Subcutaneous abdominal adipose tissue (tissue), 5 donors: Measurements from ENCODE around the gene CSTPP1.

ENCODE experiments used
- H3K27ac ChIP-seq: one replicate; pipeline ENCODE4 v1.7.0; 2013; ENCODE audit warnings: low read depth, mild to moderate bottlenecking, inconsistent platforms, low read length, moderate library complexity
- H3K27me3 ChIP-seq, 5 donors: one replicate each; pipeline ENCODE4 v1.7.0; 2013; ENCODE audit warnings: low read length in 5 of 5, inconsistent platforms in 1 of 5; ENCODE audit not compliant: control insufficient read depth in 5 of 5, insufficient read depth in 4 of 5
- H3K36me3 ChIP-seq, 5 donors: one replicate each; pipeline ENCODE4 v1.7.0; 2013; ENCODE audit warnings: low read length in 5 of 5; ENCODE audit not compliant: control insufficient read depth in 5 of 5, insufficient read depth in 5 of 5
- H3K4me1 ChIP-seq, 5 donors: one replicate each; pipeline ENCODE4 v1.7.0; 2013; ENCODE audit warnings: low read length in 5 of 5, mild to moderate bottlenecking in 3 of 5, moderate library complexity in 1 of 5; ENCODE audit not compliant: control insufficient read depth in 5 of 5, insufficient read depth in 5 of 5
- H3K4me3 ChIP-seq, 5 donors: one replicate each; pipeline ENCODE4 v1.7.0; 2013; ENCODE audit warnings: low read length in 5 of 5, low read depth in 1 of 5
- H3K9ac ChIP-seq, 5 donors: one replicate each; pipeline ENCODE4 v1.7.0; 2013; ENCODE audit warnings: low read length in 5 of 5, mild to moderate bottlenecking in 4 of 5, moderate library complexity in 3 of 5
- H3K9me3 ChIP-seq, 5 donors: one replicate each; pipeline ENCODE4 v1.7.0; 2013; ENCODE audit warnings: low read length in 5 of 5; ENCODE audit not compliant: control insufficient read depth in 5 of 5
- donor health status: healthy.
- donor health status: healthy.
- donor health status: healthy.
- donor health status: healthy.
- donor health status: healthy.

CSTPP1 gene

GRCh38 chr11:47166368-47166767, 229.8 kb downstream of the CSTPP1 start:
- no peak overlapping the region for H3K4me3 ChIP-seq
- peaks cover 0 to 7% (median 2%) of the 10 kb centered on the region in 5 donors for H3K4me1 ChIP-seq
- no peaks in the 10 kb centered on the region for H3K9me3 ChIP-seq
- no peaks in the 10 kb centered on the region for H3K27me3 ChIP-seq
- H3K36me3 ChIP-seq: peaks cover 4 to 82% (median 76%) of the 10 kb centered on the region in 5 donors
- H3K27ac ChIP-seq: no peak overlapping the region
- no peak overlapping the region for H3K9ac ChIP-seq

- Histone ChIP-seq H3K9ac (no peak overlapping the region), H3K4me3 (no peak overlapping the region), H3K27ac (no peak overlapping the region), H3K9me3 (no peaks in the 10 kb centered on the region), H3K4me1 (peaks cover 5 to 26% (median 23%) of the 10 kb centered on the region in 5 donors), H3K36me3 (peaks cover 7 to 87% (median 77%) of the 10 kb centered on the region in 5 donors), H3K27me3 (no peaks in the 10 kb centered on the region)
Observed at GRCh38 chr11:47171061-47171838, 234.7 kb downstream of the CSTPP1 start.

DNA sequence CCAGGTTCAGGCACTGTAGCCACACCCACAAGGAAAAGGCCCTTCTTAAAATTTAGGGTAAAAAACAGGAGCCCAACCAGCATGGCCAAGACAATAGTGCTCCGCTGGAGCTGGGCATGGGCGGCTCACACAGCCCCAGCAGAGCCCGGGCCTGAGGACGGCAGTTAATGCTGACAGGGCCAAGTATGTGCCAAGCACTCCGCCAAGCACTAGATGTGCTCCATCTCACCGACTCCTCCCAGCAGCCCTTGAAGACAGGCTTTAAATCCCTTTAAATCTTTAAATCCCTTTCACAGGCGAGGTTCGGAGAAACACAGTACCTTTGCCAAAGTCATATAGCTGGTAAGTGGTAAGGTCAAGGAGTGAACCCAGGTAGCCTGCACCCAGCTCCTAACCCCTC, 235.3 kb downstream of the CSTPP1 start:
- Histone ChIP-seq H3K4me1 (peaks cover 5 to 27% (median 24%) of the 10 kb centered on the region in 5 donors), H3K9me3 (no peaks in the 10 kb centered on the region), H3K4me3 (no peak overlapping the region), H3K27ac (no peak overlapping the region), H3K9ac (no peak overlapping the region), H3K36me3 (peaks cover 7 to 81% (median 71%) of the 10 kb centered on the region in 5 donors), H3K27me3 (no peaks in the 10 kb centered on the region)

DNA sequence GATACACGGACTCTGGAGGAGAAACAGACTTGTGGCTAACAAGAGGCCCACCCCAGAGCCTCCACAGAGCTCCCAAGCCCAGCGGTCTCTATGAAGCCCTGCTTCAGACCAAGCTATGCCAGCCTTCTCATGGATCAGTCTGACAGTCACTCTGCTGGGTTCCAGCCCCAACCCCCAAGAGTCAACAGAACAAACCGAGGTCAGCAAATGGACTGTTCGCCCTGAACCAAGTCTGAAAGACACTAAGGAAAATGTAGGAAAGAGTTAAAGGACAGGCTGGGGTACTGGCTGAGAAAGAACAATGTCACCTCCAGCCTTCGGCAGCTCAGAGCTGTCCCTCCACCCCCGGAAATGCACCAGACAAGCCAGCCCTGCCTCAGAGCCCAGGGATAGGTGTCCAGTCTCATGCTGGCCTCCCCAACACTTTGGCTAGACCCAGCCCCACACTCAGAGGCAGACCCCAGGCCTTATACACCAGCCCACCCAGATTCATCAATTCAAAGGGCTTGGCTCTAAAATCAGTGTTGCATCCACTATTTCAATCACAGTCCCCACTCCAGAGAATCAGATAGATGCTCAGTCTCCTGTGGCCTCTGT, 236.3 kb downstream of the CSTPP1 start:
- Histone ChIP-seq H3K36me3 (peaks cover 7 to 72% (median 61%) of the 10 kb centered on the region in 5 donors), H3K9me3 (no peaks in the 10 kb centered on the region), H3K9ac (no peak overlapping the region), H3K4me1 (peaks cover 9 to 36% (median 31%) of the 10 kb centered on the region in 5 donors), H3K27me3 (no peaks in the 10 kb centered on the region), H3K27ac (no peak overlapping the region), H3K4me3 (no peak overlapping the region)

- H3K9ac ChIP-seq: peak overlapping the region; percentile 94 to 100 (median 99)
- no peaks in the 10 kb centered on the region for H3K9me3 ChIP-seq
- H3K4me1 ChIP-seq: peaks cover 11 to 41% (median 39%) of the 10 kb centered on the region in 5 donors
Observed at GRCh38 chr11:47175746-47176327, 239.3 kb downstream of the CSTPP1 start.

DNA sequence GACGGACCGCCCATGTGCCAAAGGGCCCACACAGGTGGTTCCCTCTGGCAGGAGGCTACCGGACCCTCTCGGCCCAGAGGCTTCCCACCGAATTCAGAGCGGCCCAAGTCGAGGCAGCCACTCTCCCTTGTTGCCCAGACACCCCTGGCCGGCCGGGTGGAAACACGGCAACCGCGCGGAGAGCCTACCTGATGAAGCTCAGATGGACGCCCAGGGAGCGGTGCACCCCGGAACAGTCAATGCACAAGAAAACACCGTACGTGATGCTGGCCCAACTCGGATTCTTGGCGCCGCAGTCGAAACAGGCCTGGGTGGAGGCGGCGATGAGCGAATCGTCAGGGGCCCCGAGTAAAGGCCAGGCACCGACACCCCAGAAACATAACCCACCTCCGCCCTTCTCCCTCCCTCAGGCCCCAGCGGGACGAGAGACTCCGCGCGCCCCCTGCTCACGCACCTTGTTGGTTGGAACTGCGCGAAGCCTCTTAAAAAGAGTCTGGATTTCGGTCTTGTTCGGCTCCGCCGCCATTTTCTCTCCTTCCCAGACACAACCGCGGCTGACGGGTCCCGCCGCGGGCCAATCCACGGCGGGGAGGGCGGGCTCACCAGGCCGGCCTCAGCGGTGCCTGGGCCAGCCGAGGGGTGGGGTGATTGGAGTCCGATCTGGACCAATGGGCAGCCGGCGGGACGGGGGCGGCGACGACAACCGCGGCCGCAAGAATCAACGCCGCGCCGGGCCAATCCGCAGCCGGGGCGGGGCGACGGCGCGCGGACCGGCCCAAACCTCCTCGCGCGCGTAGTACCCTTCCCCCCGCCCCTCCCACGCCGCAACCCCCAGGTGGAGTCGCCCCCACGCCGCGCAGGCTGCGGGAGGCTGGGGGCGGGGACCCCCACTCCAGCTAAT, 240.0 kb downstream of the CSTPP1 start, which contains the start of gene ARFGAP2:
ARFGAP2 (minus strand) TSS at position 552 of the 901 bp plus-strand sequence; CDS start at position 526, 26 bp downstream.
- Histone ChIP-seq H3K36me3 (peaks cover 3 to 37% (median 30%) of the 10 kb centered on the region in 5 donors), H3K9ac (peak within 1 kb of the TSS; percentile 94 to 100 (median 99)), H3K4me3 (peak within 1 kb of the TSS; percentile 87 to 98 (median 97)), H3K4me1 (peaks cover 11 to 41% (median 39%) of the 10 kb centered on the region in 5 donors), H3K27me3 (no peaks in the 10 kb centered on the region), H3K27ac (peak within 1 kb of the TSS; percentile 99), H3K9me3 (no peaks in the 10 kb centered on the region)

More at GRCh38 chr11:47175746-47176327, 239.3 kb downstream of the CSTPP1 start:
- H3K36me3 ChIP-seq: peaks cover 7 to 44% (median 37%) of the 10 kb centered on the region in 5 donors
- H3K27ac ChIP-seq: peak overlapping the region; percentile 99
- H3K4me3 ChIP-seq: peak overlapping the region; percentile 87 to 98 (median 97)
- H3K27me3 ChIP-seq: no peaks in the 10 kb centered on the region

DNA sequence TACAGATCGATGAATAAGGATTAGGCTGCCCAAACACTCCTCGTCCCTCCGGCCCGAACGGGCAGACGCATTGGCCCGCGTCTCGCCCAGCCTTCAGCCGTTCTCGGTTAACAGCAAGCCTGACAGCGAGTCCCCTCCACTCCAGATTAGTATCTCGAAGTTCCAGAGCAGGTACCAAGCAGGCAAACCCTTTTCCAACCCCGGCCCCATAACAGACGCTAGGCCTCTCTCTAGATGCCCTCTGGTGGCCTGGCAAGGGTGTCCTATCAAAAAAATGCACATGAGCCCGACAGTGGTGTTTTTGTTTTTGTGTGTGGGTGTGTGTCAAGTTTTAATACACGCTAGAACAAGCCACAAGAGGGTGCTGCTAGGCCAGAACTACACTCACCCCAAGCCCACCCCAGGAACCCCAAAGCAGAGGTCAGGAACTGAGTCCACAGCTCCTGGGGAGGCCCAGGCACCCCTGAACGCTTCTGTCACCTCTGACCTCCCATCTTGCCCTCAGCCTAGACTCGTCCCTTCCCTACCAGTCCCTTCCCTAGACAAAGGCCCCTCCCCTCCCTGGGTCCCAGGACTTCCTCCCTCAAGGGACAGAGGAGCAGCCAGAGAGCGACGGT, 240.8 kb downstream of the CSTPP1 start:
- peaks cover 11 to 39% (median 36%) of the 10 kb centered on the region in 5 donors for H3K4me1 ChIP-seq
- peaks cover 3 to 29% (median 22%) of the 10 kb centered on the region in 5 donors for H3K36me3 ChIP-seq
- H3K9me3 ChIP-seq: no peaks in the 10 kb centered on the region
- H3K4me3 ChIP-seq: peak overlapping the region; percentile 69 to 97 (median 80)
- H3K27ac ChIP-seq: peak overlapping the region; percentile 99
- H3K9ac ChIP-seq: peak overlapping the region; percentile 2 to 98 (median 69)
- H3K27me3 ChIP-seq: no peaks in the 10 kb centered on the region

DNA sequence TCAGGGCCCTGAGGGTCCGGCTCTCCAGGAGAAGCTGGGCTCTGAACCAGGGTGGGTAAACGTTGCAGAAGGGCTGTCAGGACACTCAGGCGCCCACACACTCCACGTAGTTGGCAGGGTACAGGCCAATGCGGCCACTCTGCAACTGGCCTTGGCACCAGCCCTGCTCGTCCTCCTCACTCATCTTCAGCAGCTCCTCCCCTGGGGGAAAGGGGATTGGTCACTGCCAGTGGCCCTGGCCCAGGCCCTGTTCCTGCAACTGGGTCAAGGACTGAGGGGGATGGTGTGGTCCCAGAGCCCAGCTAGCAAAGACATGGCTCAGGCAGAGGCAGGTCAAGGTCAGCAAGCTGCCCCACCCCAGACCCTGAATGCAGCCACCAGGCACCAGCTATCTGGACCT, 241.3 kb downstream of the CSTPP1 start:
- peaks cover 11 to 38% (median 34%) of the 10 kb centered on the region in 5 donors for H3K4me1 ChIP-seq
- peaks cover 3 to 24% (median 17%) of the 10 kb centered on the region in 5 donors for H3K36me3 ChIP-seq
- no peaks in the 10 kb centered on the region for H3K27me3 ChIP-seq
- peak overlapping the region; percentile 2 to 98 (median 69) for H3K9ac ChIP-seq
- H3K27ac ChIP-seq: peak overlapping the region; percentile 99
- peak overlapping the region; percentile 69 to 97 (median 80) for H3K4me3 ChIP-seq
- H3K9me3 ChIP-seq: no peaks in the 10 kb centered on the region

GRCh38 chr11:47178316-47178715, 241.8 kb downstream of the CSTPP1 start:
- H3K27ac ChIP-seq: peak overlapping the region; percentile 99
- peaks cover 11 to 35% (median 30%) of the 10 kb centered on the region in 5 donors for H3K4me1 ChIP-seq
- H3K4me3 ChIP-seq: no peak overlapping the region
- H3K27me3 ChIP-seq: no peaks in the 10 kb centered on the region
- H3K9ac ChIP-seq: peak overlapping the region in 2 of 5 donors; percentile 68 to 92
- no peaks in the 10 kb centered on the region for H3K9me3 ChIP-seq
- H3K36me3 ChIP-seq: peaks cover 3 to 20% (median 13%) of the 10 kb centered on the region in 5 donors
